GM18951 (cell line): Measurements from ENCODE around the gene SLAMF6.

Experiments used
- POLR2A ChIP-seq: IDR thresholded peaks from 4 replicates; pipeline ENCODE4 v1.6.1; 2011; ENCODE audit warnings: mild to moderate bottlenecking; ENCODE audit not compliant: insufficient read length, insufficient read depth; ENCODE audit errors: extremely low read depth
- in situ Hi-C: fragments of 300-500 bp; cut with MboI; formaldehyde crosslinking; loops from one replicate; pipeline ENCODE4 v1.12.0; 2022; ENCODE audit warnings: low sequenced_read_pairs, mixed read lengths, inconsistent platforms; ENCODE audit not compliant: unreplicated experiment

SLAMF6 gene

GRCh38 chr1:160454371-160455152 lies 68.5 kb downstream of the SLAMF6 start:
- TF ChIP-seq POLR2A: no peak
- in situ Hi-C loops: no loop called here

GRCh38 chr1:160453443-160453842 lies 69.6 kb downstream of the SLAMF6 start:
- in situ Hi-C loops: no loop called here
- TF ChIP-seq POLR2A: no peak

GRCh38 chr1:160451859-160452232 lies 71.2 kb downstream of the SLAMF6 start:
- TF ChIP-seq POLR2A: peak; percentile 26
- in situ Hi-C loops: no loop called here

GRCh38 chr1:160451119-160451858 lies 71.8 kb downstream of the SLAMF6 start:
- in situ Hi-C loops: no loop called here
- peak; percentile 17 for TF ChIP-seq POLR2A

- no peak for TF ChIP-seq POLR2A
- in situ Hi-C loops: no loop called here
Measured at GRCh38 chr1:160449494-160449893, 73.6 kb downstream of the SLAMF6 start.

GRCh38 chr1:160446945-160447600 lies 76.0 kb downstream of the SLAMF6 start:
- TF ChIP-seq POLR2A: no peak
- in situ Hi-C loops: no loop called here

GRCh38 chr1:160439718-160440117 lies 83.3 kb downstream of the SLAMF6 start:
- no peak for TF ChIP-seq POLR2A
- in situ Hi-C loops: no loop called here

- in situ Hi-C loops: no loop called here
Measured at GRCh38 chr1:160438935-160439334, 84.1 kb downstream of the SLAMF6 start.

GRCh38 chr1:160438317-160438918 lies 84.6 kb downstream of the SLAMF6 start:
- in situ Hi-C loops: no loop called here
- TF ChIP-seq POLR2A: no peak

More at GRCh38 chr1:160438935-160439334, 84.1 kb downstream of the SLAMF6 start:
- TF ChIP-seq POLR2A: no peak

- in situ Hi-C loops: no loop called here
- TF ChIP-seq POLR2A: no peak
Measured at GRCh38 chr1:160437432-160438316, 85.4 kb downstream of the SLAMF6 start.

- TF ChIP-seq POLR2A: no peak
- in situ Hi-C loops: no loop called here
Measured at GRCh38 chr1:160436966-160437365, 86.1 kb downstream of the SLAMF6 start.
